Right cardiac atrium (tissue), 5 donors: ENCODE results near the gene SLC16A6. TPM values are rescaled to one million over a fixed set of nuclear protein-coding genes. Genes with fewer than 3 reads are reported as not detected.
"Not testable (repeated sequence)": the region's sequence is repeated elsewhere in the genome, so short reads cannot be mapped to it uniquely, and the experiment has no call there.

Experiments
- ATAC-seq, 2 donors: fragments of 200-7000 bp; cut with Tn5 transposase; one replicate each; pipeline versions ENCODE4 v1.8.0 to v1.9.1; 2020; ENCODE audit warnings: moderate library complexity in 2 of 2, mild to moderate bottlenecking in 1 of 2
- DNase-seq, 3 donors: peaks; one replicate each; pipeline ENCODE4 v3.0.0-alpha.2; 2020
- H3K27ac ChIP-seq: one replicate; pipeline ENCODE4 v1.5.1; 2013; ENCODE audit warnings: mild to moderate bottlenecking, low read length, control low read depth, moderate library complexity
- H3K27me3 ChIP-seq: one replicate; pipeline ENCODE4 v1.6.1; 2013; ENCODE audit not compliant: control insufficient read depth, insufficient read depth
- H3K4me1 ChIP-seq: one replicate; pipeline ENCODE4 v1.6.1; 2013; ENCODE audit warnings: low read length; ENCODE audit not compliant: control insufficient read depth, insufficient read depth
- H3K4me3 ChIP-seq: one replicate; pipeline ENCODE4 v1.5.1; 2013; ENCODE audit warnings: low read length, control low read depth
- H3K9me3 ChIP-seq: one replicate; pipeline ENCODE4 v1.6.1; 2013; ENCODE audit warnings: low read length; ENCODE audit not compliant: control insufficient read depth
- WGBS: extraction: QIAGEN DNeasy Blood & Tissue Kit; methylation state at CpG from one replicate; pipeline ENCODE4 v1.1.7; 2013; 5-methylcytosine and 5-hydroxymethylcytosine counted together
- intact Hi-C, 4 donors: fragments of 100-400 bp; cut with DNase I; formaldehyde crosslinking; loops; one replicate each; pipeline versions ENCODE4 v1.11.0 to v1.14.0; 2022 to 2023
- polyA plus RNA-seq: library from polyadenylated mRNA; stranded (reverse); fragments of 200-250 nt; gene quantifications from one replicate; pipeline ENCODE4 v1.2.3, GENCODE V29; 2013
- total RNA-seq, 4 donors: library from RNA; stranded (reverse); fragmentation: NEBNext Ultra II Directional; extraction: Animal tissue kit (Norgen Biotek cat#: 25700); gene quantifications; one replicate each; pipeline ENCODE4 v1.2.1, GENCODE V29; 2021
- donor health status: healthy with polysubstance abuse.
- donor health status: DM: no; HTN: yes; CAD: no.
- donor health status: DM: no; HTN: no; CAD: no.
- donor health status: DM: no; HTN: yes; CAD: no; lungs with severe emphysema.
- donor health status: DM: yes; HTN: yes; CAD: no.

SLC16A6 gene
- total and polyA plus RNA-seq, 5 donors, result 0.21 to 0.86 (median 0.37) TPM

DNA sequence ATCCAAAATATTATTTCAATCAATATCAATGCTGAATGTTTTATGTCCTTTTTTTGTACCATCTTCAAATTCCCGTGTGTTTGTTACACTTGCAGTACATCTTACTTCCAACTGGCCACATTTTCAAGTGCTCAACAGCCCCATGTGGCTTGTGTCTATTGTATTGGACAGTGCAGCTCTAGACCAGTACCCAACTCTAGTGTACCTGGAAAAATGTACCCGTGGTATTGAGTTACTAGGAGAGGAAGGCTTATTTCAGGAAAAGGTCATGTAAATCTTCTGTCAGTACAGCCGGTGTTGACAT is 31.3 kb downstream of the SLC16A6 start:
- not testable (repeated sequence) for H3K4me3 ChIP-seq

DNA sequence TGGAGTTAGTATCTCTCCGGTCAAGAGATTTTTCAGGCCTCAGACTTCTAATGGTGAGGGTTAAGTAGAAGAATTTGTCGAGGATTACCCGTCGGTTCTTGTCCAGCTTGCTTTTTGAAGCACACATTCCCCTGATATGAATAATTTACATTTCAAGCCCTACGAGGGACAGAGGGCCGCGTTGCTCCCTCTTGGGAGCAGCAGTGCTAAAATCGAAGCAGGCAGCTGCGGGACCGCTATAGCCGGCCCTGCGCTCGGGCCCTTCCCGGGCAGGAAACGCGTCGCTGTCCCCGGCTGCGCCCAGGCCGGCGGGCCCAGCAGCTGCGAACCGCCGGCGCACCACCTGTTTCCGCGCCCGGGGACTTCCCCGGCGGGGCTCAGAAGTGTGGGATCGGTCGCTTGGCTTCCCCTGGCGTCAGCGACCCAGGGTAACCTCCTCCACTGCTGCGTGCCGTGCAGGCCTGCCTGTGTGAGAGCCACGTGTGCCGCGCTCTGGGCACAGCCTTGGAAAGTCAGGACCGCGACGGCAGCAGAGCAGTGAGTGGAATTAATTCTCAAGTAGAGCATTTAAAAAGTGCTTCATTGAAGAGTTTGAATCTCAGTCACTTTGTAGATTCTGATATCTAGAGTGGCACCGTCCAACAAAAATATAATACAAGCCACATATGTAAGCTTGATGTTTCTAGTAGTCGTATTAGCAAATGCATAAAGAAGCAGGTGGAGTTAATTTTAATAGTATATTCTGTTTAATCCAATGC is 31.9 kb downstream of the SLC16A6 start:
- ATAC-seq, result peak; percentile 93
- H3K27me3 ChIP-seq, intact Hi-C loops, H3K4me1 ChIP-seq, H3K9me3 ChIP-seq, H3K27ac ChIP-seq: not testable (repeated sequence)
- H3K4me3 ChIP-seq, result peak overlapping the region; percentile 18
- peak; percentile 41 to 87 (median 78) for DNase-seq
- 5% methylated on average over 41 of the region's 44 CpGs for WGBS

More for the DNA sequence above, 31.3 kb downstream of the SLC16A6 start:
- ATAC-seq, intact Hi-C loops, DNase-seq, H3K9me3 ChIP-seq, H3K27me3 ChIP-seq, H3K4me1 ChIP-seq, H3K27ac ChIP-seq: not testable (repeated sequence)
- 66% methylated on average over 3 of the region's 3 CpGs for WGBS

DNA sequence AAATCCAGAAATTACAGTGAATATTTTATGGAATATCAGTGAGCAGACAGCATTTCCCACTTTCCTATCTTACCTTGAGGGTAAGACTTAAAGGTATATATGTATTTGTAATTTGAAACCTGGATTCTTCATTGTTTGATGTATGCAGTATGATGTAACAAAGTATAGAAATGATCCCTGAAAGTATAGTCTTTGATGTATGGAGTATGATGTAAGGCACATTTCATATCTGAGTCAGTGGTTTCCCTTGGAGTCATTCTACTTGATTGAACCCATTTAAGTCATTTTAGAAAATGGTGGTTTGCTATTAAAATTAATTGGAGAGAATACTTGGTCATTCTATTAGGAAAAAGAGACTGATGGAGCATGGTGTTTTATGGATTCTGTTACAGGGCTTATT is 33.0 kb downstream of the SLC16A6 start:
- intact Hi-C loops, result no loop called here
- DNase-seq (no peak), ATAC-seq (no peak)
- H3K4me3 ChIP-seq, result no peak overlapping the region
- no peak overlapping the region for H3K27ac ChIP-seq
- H3K27me3 ChIP-seq, result no peaks in the 10 kb centered on the region
- H3K9me3 ChIP-seq, result no peaks in the 10 kb centered on the region
- H3K4me1 ChIP-seq, result peaks cover 1% of the 10 kb centered on the region

DNA sequence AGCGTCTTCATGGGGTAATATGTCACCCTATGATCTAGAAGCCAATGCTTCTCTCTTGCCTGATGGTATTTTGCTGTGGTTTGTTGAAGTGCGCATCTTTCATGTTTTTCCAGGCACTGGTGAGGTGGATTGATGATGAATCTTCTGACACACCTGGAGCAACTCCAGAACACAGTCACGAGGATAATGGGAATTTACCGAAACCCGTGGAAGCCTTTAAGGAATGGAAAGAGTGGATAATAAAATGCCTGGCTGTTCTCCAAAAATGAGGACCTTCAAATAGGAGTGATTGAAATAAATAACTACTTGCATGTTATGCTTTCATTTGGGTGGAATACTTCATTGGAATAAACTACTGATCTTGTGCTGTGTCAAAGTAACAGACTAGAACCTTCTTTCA is 34.2 kb downstream of the SLC16A6 start:
- H3K27me3 ChIP-seq, H3K4me1 ChIP-seq, H3K9me3 ChIP-seq, intact Hi-C loops, H3K4me3 ChIP-seq, ATAC-seq, DNase-seq, H3K27ac ChIP-seq: not testable (repeated sequence)
- WGBS, result 81% methylated on average over 5 of the region's 5 CpGs

DNA sequence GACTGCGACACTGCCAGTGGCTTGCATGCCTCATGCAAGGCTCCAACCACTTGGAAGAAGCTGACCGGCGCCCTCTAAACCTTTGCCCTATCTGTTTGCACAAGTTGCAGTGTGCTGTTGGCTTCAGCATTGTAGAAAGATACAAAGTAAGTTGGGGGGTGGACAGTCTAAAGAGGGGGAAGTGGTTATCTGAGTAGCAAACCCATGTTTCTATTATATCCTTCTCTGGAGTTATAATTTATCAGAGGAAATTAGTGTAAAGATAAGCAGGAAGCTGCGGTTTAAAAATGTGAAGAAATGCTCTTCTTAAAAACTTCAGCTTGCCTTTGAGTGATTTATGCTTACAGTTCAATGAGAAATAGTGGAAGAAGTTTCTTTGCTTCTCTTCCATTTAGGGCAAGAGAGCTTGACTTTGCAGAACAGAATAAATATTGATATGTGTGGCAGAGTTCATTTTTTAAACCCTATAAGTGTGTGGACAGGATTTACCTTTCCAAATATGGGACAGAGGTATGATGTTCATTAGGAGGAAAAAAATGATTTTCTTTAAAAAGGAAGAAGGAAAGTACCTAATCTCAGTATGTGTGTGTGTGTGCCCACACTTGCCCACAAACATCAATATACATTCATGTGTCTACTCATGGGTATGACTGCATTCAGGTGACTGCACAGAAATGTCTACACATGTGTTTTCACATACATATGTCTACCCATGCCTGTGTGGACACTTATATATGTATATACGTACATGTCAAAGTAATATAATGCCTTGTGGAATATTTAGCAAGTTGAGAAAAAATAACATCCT is 35.0 kb downstream of the SLC16A6 start:
- H3K4me3 ChIP-seq, result no peak overlapping the region
- 68% methylated on average over 5 of the region's 5 CpGs for WGBS
- H3K27ac ChIP-seq, result no peak overlapping the region
- H3K4me1 ChIP-seq, result peaks cover 1% of the 10 kb centered on the region
- ATAC-seq, result no peak
- DNase-seq, result no peak
- no peaks in the 10 kb centered on the region for H3K9me3 ChIP-seq
- no peaks in the 10 kb centered on the region for H3K27me3 ChIP-seq
- intact Hi-C loops, result no loop called here

DNA sequence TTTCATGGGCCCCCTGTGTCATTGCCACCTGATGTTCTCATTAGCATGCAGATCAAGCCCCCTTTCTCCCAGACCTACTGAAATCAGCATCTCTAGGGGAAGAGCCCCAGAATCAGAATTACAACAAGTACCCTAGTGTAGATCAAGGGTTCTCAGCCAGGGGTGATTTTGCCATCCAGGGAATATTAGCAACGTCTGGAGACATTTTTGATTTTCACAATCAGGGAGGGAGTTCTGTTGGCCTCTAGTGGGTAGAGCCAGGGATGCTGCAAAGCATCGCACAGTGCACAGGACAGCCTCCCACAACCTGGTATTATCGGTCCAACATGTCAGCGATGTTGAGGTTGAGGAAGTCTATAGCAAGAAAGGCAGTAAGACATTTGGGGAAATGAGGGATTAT is 35.8 kb downstream of the SLC16A6 start:
- no peak for DNase-seq
- Histone ChIP-seq H3K27ac (no peak overlapping the region), H3K27me3 (no peaks in the 10 kb centered on the region), H3K4me3 (no peak overlapping the region), H3K4me1 (peaks cover 1% of the 10 kb centered on the region), H3K9me3 (no peaks in the 10 kb centered on the region)
- ATAC-seq, result no peak
- 80% methylated on average over 4 of the region's 4 CpGs for WGBS
- intact Hi-C loops, result no loop called here

DNA sequence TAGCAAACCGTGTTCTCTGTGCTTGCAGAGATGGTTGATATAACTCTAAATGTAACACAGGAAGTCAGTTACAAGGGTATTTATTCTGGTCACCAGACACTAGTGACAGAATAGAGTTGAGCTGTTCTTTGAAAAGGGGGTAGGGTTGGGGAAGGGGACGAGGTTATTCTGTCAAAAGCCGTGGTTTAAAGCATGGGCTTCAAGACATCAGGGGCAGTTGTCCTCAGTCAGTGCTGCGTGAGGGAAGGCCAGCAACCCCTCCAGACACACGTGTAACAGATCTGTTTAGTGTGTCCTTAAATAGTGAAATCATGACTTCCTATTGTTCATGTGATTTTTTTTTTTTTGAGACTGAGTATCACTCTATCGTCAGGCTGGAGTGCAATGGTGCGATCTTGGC is 37.5 kb downstream of the SLC16A6 start:
- ATAC-seq, intact Hi-C loops, DNase-seq, H3K9me3 ChIP-seq, H3K27ac ChIP-seq, H3K4me3 ChIP-seq, H3K27me3 ChIP-seq, H3K4me1 ChIP-seq: not testable (repeated sequence)
- 76% methylated on average over 7 of the region's 7 CpGs for WGBS

DNA sequence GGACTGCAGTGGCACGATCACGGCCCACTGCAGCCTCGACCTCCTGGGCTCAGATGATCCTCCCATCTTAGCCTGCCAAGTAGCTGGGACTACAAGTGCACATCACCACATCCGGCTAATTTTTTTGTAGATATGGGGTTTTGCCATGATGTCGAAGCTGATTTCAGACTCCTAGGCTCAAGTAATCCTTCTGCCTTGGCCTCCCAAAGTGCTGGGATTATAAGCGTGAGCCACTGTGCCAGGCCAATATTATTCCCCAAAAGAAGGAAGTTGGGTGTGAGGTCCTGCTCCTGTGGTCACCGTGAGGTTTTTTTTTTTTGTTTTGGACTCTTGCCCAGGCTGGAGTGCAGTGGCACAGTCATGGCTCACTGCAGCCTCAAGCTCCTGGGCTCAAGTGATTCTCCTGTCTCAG is 41.6 kb downstream of the SLC16A6 start:
- DNase-seq, result no peak
- Histone ChIP-seq H3K9me3 (no peaks in the 10 kb centered on the region), H3K27me3 (no peaks in the 10 kb centered on the region), H3K27ac (no peak overlapping the region), H3K4me1 (peaks cover 2% of the 10 kb centered on the region), H3K4me3 (no peak overlapping the region)
- WGBS, result 56% methylated on average over 7 of the region's 7 CpGs
- ATAC-seq, result no peak
- intact Hi-C loops, result loop anchor here in 2 of 4 donors (5.0 kb wide), 1 partner anchor 42 kb away; no protein-coding TSS in a partner anchor

DNA sequence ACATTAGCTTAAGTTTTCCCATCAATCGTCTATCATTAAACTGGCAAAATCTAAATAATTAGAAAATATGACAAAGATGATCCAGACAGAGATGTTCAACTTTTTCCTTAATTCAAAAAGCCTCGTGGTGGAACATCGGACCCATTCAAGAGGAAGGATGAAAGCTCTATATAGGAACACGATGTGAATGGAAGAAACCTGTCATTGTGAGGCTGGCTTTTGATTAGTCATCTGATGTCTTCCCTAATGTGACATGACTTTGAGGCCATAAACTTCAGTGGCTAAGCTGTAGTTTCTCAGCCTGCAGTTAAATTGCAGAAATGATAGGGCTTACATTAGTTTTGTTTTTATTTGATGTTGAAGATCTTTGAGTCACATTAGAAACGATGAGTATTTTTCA is 42.0 kb downstream of the SLC16A6 start:
- Histone ChIP-seq H3K27me3 (no peaks in the 10 kb centered on the region), H3K4me3 (no peak overlapping the region), H3K4me1 (peaks cover 2% of the 10 kb centered on the region), H3K9me3 (no peaks in the 10 kb centered on the region), H3K27ac (no peak overlapping the region)
- DNase-seq (no peak), ATAC-seq (no peak)
- WGBS, result 65% methylated on average over 5 of the region's 5 CpGs
- intact Hi-C loops, result loop anchor here in 2 of 4 donors (5.0 kb wide), 1 partner anchor 42 kb away; no protein-coding TSS in a partner anchor

DNA sequence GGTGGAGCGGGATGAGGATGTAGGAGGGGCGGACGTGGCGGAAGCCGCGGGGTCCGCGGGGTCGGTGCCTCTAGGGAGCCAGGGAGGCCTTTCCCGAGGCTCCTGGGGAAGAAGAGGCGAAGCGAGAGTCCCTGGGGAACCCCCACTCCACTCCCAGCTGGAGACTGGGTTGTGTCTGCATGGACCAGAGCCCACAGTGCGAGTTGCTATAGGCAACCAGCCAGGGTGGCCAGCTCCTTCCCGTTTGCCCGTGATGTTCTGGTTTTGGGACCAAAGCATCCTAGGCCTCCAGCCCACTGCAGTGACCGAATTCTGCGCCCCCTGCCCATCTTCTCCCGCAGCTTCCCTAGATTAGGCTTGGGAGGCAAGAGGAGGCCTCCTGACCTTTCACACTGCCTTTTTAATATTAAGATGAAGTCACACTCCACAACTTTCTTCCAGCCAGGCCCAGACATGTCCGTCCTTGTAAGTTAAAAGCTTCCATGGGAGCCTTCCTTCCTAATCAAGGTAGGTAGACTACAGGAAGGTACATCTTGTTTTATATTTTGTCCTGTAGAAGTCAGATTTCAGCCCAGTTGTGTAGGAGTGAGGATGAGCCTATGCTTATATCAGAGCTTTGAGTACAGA is 42.6 kb downstream of the SLC16A6 start:
- intact Hi-C loops, result loop anchor here in 2 of 4 donors (5.0 kb wide), 1 partner anchor 41 kb away; no protein-coding TSS in a partner anchor
- no peaks in the 10 kb centered on the region for H3K27me3 ChIP-seq
- peak overlapping the region; percentile 81 for H3K27ac ChIP-seq
- ATAC-seq, result peak; percentile 65 to 71
- peak overlapping the region; percentile 52 for H3K4me3 ChIP-seq
- no peaks in the 10 kb centered on the region for H3K9me3 ChIP-seq
- H3K4me1 ChIP-seq, result peaks cover 2% of the 10 kb centered on the region
- DNase-seq, result peak in 2 of 3 donors; percentile 84 to 89
- 1% methylated on average over 19 of the region's 19 CpGs for WGBS
